Neural crest cell (in vitro differentiated cells): ENCODE results near the gene CCSER2. TPM values are rescaled to one million over a fixed set of nuclear protein-coding genes. Genes with fewer than 3 reads are reported as not detected.

Experiments used
- DNase-seq: peaks from one replicate; pipeline ENCODE4 v3.0.0; 2021; ENCODE audit warnings: low read depth, mixed read lengths, low spot score
- H3K27ac Mint-ChIP-seq: one replicate; pipeline ENCODE4 v1.8.0; 2021; ENCODE audit warnings: mild to moderate bottlenecking, mixed read lengths; ENCODE audit not compliant: unreplicated experiment
- H3K27me3 Mint-ChIP-seq: 2 replicates; pipeline ENCODE4 v1.8.0; 2021; ENCODE audit warnings: low read depth, mild to moderate bottlenecking, mixed read lengths
- H3K36me3 Mint-ChIP-seq: 2 replicates; pipeline ENCODE4 v1.8.0; 2021; ENCODE audit warnings: low read depth, mild to moderate bottlenecking, mixed read lengths
- H3K4me1 Mint-ChIP-seq: 2 replicates; pipeline ENCODE4 v1.8.0; 2021; ENCODE audit warnings: mixed read lengths
- H3K4me3 Mint-ChIP-seq: one replicate; pipeline ENCODE4 v1.8.0; 2021; ENCODE audit warnings: mild to moderate bottlenecking, mixed read lengths
- H3K9me3 Mint-ChIP-seq: 2 replicates; pipeline ENCODE4 v1.8.0; 2021; ENCODE audit warnings: mixed read lengths
- CTCF ChIP-seq: fragments of 200-600 bp; sonication (generic); conservative IDR thresholded peaks from 2 replicates; pipeline ENCODE4 v1.5.0; 2021; ENCODE audit warnings: antibody characterized with exemption, mild to moderate bottlenecking
- total RNA-seq: library from RNA; stranded (reverse); gene quantifications from 2 replicates; pipeline ENCODE4 v1.2.1, GENCODE V29; 2021

CCSER2 gene
- total RNA-seq, 1 donor from 2014 or later, result 37.5 TPM

- no peak overlapping the region for H3K4me3 Mint-ChIP-seq
- no peak overlapping the region for H3K27ac Mint-ChIP-seq
- H3K9me3 Mint-ChIP-seq, result no peaks in the 10 kb centered on the region
- H3K27me3 Mint-ChIP-seq, result no peaks in the 10 kb centered on the region
- H3K36me3 Mint-ChIP-seq, result peaks cover 8% of the 10 kb centered on the region
- peaks cover 4% of the 10 kb centered on the region for H3K4me1 Mint-ChIP-seq
- DNase-seq, result no peak
- no peak for TF ChIP-seq CTCF
These were observed 44.6 kb downstream of the CCSER2 start for GRCh38 chr10:84373000-84373399.

- peaks cover 4% of the 10 kb centered on the region for H3K4me1 Mint-ChIP-seq
- TF ChIP-seq CTCF, result no peak
- peaks cover 8% of the 10 kb centered on the region for H3K36me3 Mint-ChIP-seq
- no peak for DNase-seq
- no peak overlapping the region for H3K27ac Mint-ChIP-seq
- H3K4me3 Mint-ChIP-seq, result no peak overlapping the region
- no peaks in the 10 kb centered on the region for H3K9me3 Mint-ChIP-seq
- no peaks in the 10 kb centered on the region for H3K27me3 Mint-ChIP-seq
These were observed 46.1 kb downstream of the CCSER2 start for GRCh38 chr10:84374455-84374854.

- no peak overlapping the region for H3K27ac Mint-ChIP-seq
- H3K4me3 Mint-ChIP-seq, result no peak overlapping the region
- H3K27me3 Mint-ChIP-seq, result no peaks in the 10 kb centered on the region
- TF ChIP-seq CTCF, result peak; percentile 82
- DNase-seq, result peak; percentile 20
- peaks cover 4% of the 10 kb centered on the region for H3K4me1 Mint-ChIP-seq
- H3K9me3 Mint-ChIP-seq, result no peaks in the 10 kb centered on the region
- peaks cover 8% of the 10 kb centered on the region for H3K36me3 Mint-ChIP-seq
These were observed 46.6 kb downstream of the CCSER2 start for GRCh38 chr10:84375011-84375410.

- peaks cover 2% of the 10 kb centered on the region for H3K9me3 Mint-ChIP-seq
- H3K27me3 Mint-ChIP-seq, result no peaks in the 10 kb centered on the region
- peaks cover 12% of the 10 kb centered on the region for H3K36me3 Mint-ChIP-seq
- no peak overlapping the region for H3K4me3 Mint-ChIP-seq
- no peak for TF ChIP-seq CTCF
- no peak overlapping the region for H3K27ac Mint-ChIP-seq
- DNase-seq, result no peak
- H3K4me1 Mint-ChIP-seq, result peaks cover 4% of the 10 kb centered on the region
These were observed 47.5 kb downstream of the CCSER2 start for GRCh38 chr10:84375881-84376280.

- H3K9me3 Mint-ChIP-seq, result peaks cover 21% of the 10 kb centered on the region
These were observed 59.8 kb downstream of the CCSER2 start for GRCh38 chr10:84388148-84388547.

More at GRCh38 chr10:84388148-84388547, 59.8 kb downstream of the CCSER2 start:
- Mint-ChIP-seq H3K4me1 (no peaks in the 10 kb centered on the region), H3K4me3 (no peak overlapping the region), H3K27me3 (no peaks in the 10 kb centered on the region), H3K27ac (no peak overlapping the region), H3K36me3 (peaks cover 53% of the 10 kb centered on the region)
- TF ChIP-seq CTCF, result no peak
- DNase-seq, result no peak
